HepG2 (cell line): ENCODE measurements around the gene SLC23A3. TPM values are rescaled to one million over a fixed set of nuclear protein-coding genes. Genes with fewer than 3 reads are reported as not detected.

Experiments used
- ATAC-seq: fragments of 200-7000 bp; cut with Tn5 transposase; 3 replicates; pipeline ENCODE4 v1.9.1; 2020; ENCODE audit warnings: mild to moderate bottlenecking, moderate library complexity
- BruUV-seq: library from RNA; stranded (reverse); fragments of 400-500 nt; replicated peaks from 2 replicates; lab custom pipeline; 2021; lab: Mats Ljungman, UMichigan
- CTCF ChIA-PET: fragments of 300-600 bp; formaldehyde crosslinking; extraction: SDS; loops from one replicate; lab custom pipeline; 2021; ENCODE audit warnings: low total read pairs, inconsistent platforms, low intra/inter-chr PET ratio; lab: Yijun Ruan, JAX
- POLR2A ChIA-PET: fragments of 350-600 bp; sonication (Branson Sonifier 250); formaldehyde crosslinking; loops from one replicate; lab custom pipeline; 2020; ENCODE audit warnings: antibody characterized with exemption, inconsistent platforms; lab: Yijun Ruan, JAX
- DNase-seq: peaks from one replicate; pipeline ENCODE4 v3.0.0-alpha.2; 2015; ENCODE audit warnings: low spot score
- FAIRE-seq: peaks from 3 replicates; lab custom pipeline; 2011; peaks lifted over from hg19 to GRCh38; lab: Jason Lieb, UNC
- H2AFZ ChIP-seq: one replicate; pipeline ENCODE4 v1.6.1; 2011; ENCODE audit warnings: low read length, inconsistent platforms
- H3K27ac ChIP-seq: fragments of 300-600 bp; 3 replicates; pipeline ENCODE4 v1.8.0; 2011; ENCODE audit warnings: mixed run types, mild to moderate bottlenecking, mixed read lengths, low read length, inconsistent platforms; ENCODE audit not compliant: insufficient read depth; ENCODE audit errors: extremely low read length
- H3K27me3 ChIP-seq, 2 experiments: fragments of 200-600 bp in 1 of 2; 2 replicates in 1 of 2; 3 replicates in 1 of 2; pipeline versions ENCODE4 v1.6.0 to v1.8.0; 2011; ENCODE audit warnings: low read length in 2 of 2, mild to moderate bottlenecking in 2 of 2, moderate library complexity in 2 of 2, inconsistent platforms in 1 of 2; ENCODE audit not compliant: insufficient read depth in 2 of 2, control insufficient read depth in 1 of 2
- H3K36me3 ChIP-seq, 2 experiments: fragments of 200-600 bp in 1 of 2; replicated peaks in 1 of 2; 2 replicates in 1 of 2; 3 replicates in 1 of 2; pipeline versions ENCODE4 v1.5.1 to v1.8.0; 2011; ENCODE audit warnings: low read length in 2 of 2, inconsistent platforms in 1 of 2; ENCODE audit not compliant: insufficient read depth in 2 of 2, control insufficient read depth in 1 of 2
- H3K4me1 ChIP-seq: 2 replicates; pipeline ENCODE4 v1.5.1; 2012; ENCODE audit warnings: low read length, inconsistent platforms; ENCODE audit not compliant: insufficient read depth
- H3K4me2 ChIP-seq: 2 replicates; pipeline ENCODE4 v1.6.0; 2011; ENCODE audit warnings: low read depth, low read length, inconsistent platforms
- H3K4me3 ChIP-seq, 3 experiments: fragments of 200-600 bp in 1 of 3; sonication (generic), shearing (Covaris generic) in 1 of 3; replicated peaks in 1 of 3; 2 replicates each; pipeline ENCODE4 v1.5.1; 2011 to 2016; ENCODE audit warnings: low read length in 3 of 3, inconsistent platforms in 2 of 3, low read depth in 2 of 3, mild to moderate bottlenecking in 2 of 3, control low read depth in 1 of 3, mixed read lengths in 1 of 3; ENCODE audit not compliant: insufficient read depth in 1 of 3
- H3K79me2 ChIP-seq: one replicate; pipeline ENCODE4 v1.6.1; 2011; ENCODE audit warnings: low read length, inconsistent platforms; ENCODE audit not compliant: insufficient read depth
- H3K9ac ChIP-seq: 2 replicates; pipeline ENCODE4 v1.6.0; 2011; ENCODE audit warnings: mild to moderate bottlenecking, low read depth, low read length, inconsistent platforms; ENCODE audit not compliant: insufficient read depth
- H3K9me3 ChIP-seq: 2 replicates; pipeline ENCODE4 v1.5.1; 2012; ENCODE audit warnings: mild to moderate bottlenecking, low read length
- H4K20me1 ChIP-seq: 2 replicates; pipeline ENCODE4 v1.6.0; 2011; ENCODE audit warnings: inconsistent platforms, mild to moderate bottlenecking, low read length, moderate library complexity; ENCODE audit not compliant: insufficient read depth
- JUN ChIP-seq: sonication (generic); formaldehyde crosslinking; IDR thresholded peaks from 2 replicates; pipeline ENCODE4 v1.4.0; 2020; ENCODE audit warnings: mild to moderate bottlenecking, missing genetic modification reagents
- LCORL ChIP-seq, 2 experiments: fragments of 450-650 bp in 1 of 2; sonication (generic) in 1 of 2; formaldehyde crosslinking in 1 of 2; IDR thresholded peaks; 2 replicates each; pipeline versions ENCODE4 v1.5.0 to v1.6.1; 2017 to 2020; ENCODE audit warnings: antibody characterized with exemption in 1 of 2, missing genetic modification reagents in 1 of 2
- MTA1 ChIP-seq: sonication (generic); formaldehyde crosslinking; IDR thresholded peaks from 2 replicates; pipeline ENCODE4 v1.4.0; 2020; ENCODE audit warnings: missing genetic modification reagents, mild to moderate bottlenecking, borderline replicate concordance
- MZF1 ChIP-seq: sonication (generic); formaldehyde crosslinking; IDR thresholded peaks from 2 replicates; pipeline ENCODE4 v1.8.1; 2023; ENCODE audit warnings: mild to moderate bottlenecking, missing genetic modification reagents, borderline replicate concordance
- PRPF4 ChIP-seq: fragments of 200-400 bp; formaldehyde crosslinking; IDR thresholded peaks from 2 replicates; pipeline ENCODE4 v1.6.1; 2016; ENCODE audit warnings: low read length, low read depth; ENCODE audit not compliant: poor library complexity, severe bottlenecking
- SP140L ChIP-seq: sonication (generic); formaldehyde crosslinking; IDR thresholded peaks from 2 replicates; pipeline ENCODE4 v1.4.0; 2020; ENCODE audit warnings: missing genetic modification reagents, borderline replicate concordance
- ZNF121 ChIP-seq: sonication (generic); formaldehyde crosslinking; IDR thresholded peaks from 2 replicates; pipeline ENCODE4 v1.5.0; 2020; ENCODE audit warnings: mild to moderate bottlenecking, missing genetic modification reagents
- WGBS: methylation state at CpG from one replicate; pipeline ENCODE4 v1.1.6; 2017; ENCODE audit warnings: low lambda C conversion rate; 5-methylcytosine and 5-hydroxymethylcytosine counted together
- in situ Hi-C: cut with HindIII; loops from 2 replicates; pipeline ENCODE4 v1.10.0; 2017; ENCODE audit warnings: low pct_unique_long_range_greater_than_20kb; ENCODE audit not compliant: extremely low pct_ligation_motif_present
- intact Hi-C: fragments of 100-400 bp; cut with micrococcal nuclease; formaldehyde crosslinking; loops from one replicate; pipeline ENCODE4 v1.10.0; 2022; ENCODE audit not compliant: unreplicated experiment
- polyA plus RNA-seq, 8 experiments: library from polyadenylated mRNA; depleted of rRNA in 3 of 8; stranded (reverse) in 7 of 8; unstranded in 1 of 8; fragments of >200 nt; fragmentation: Illumina TruSeq in 4 of 8; extraction: Trizol in 4 of 8; gene quantifications; 2 replicates each; pipeline versions ENCODE4 v1.2.1 to v1.2.3, GENCODE V29; 2011 to 2016; ENCODE audit warnings: low read depth in 4 of 8, missing spikeins in 1 of 8, mixed read lengths in 1 of 8; ENCODE audit not compliant: insufficient read depth in 1 of 8
- total RNA-seq, 5 experiments: library from RNA; depleted of rRNA; stranded (reverse); fragments of >200 nt; fragmentation: Illumina TruSeq; extraction: Trizol; gene quantifications; 2 replicates each; pipeline ENCODE4 v1.2.3, GENCODE V29; 2016; ENCODE audit warnings: low read depth in 1 of 5
- TF ChIP-seq, protein P1 (sequence below): fragments of 450-650 bp; IDR thresholded peaks from 2 replicates; pipeline ENCODE4 v1.6.1; 2017; ENCODE audit warnings: mild to moderate bottlenecking
- TF ChIP-seq, protein P2 (sequence below): sonication (generic); formaldehyde crosslinking; IDR thresholded peaks from 2 replicates; pipeline ENCODE4 v1.4.0; 2020; ENCODE audit warnings: missing genetic modification reagents
- TF ChIP-seq, protein P3 (sequence below): sonication (generic); formaldehyde crosslinking; IDR thresholded peaks from 2 replicates; pipeline ENCODE4 v1.4.0; 2020; ENCODE audit warnings: missing genetic modification reagents
- TF ChIP-seq, protein P4 (sequence below): sonication (generic); formaldehyde crosslinking; IDR thresholded peaks from 2 replicates; pipeline ENCODE4 v1.8.0; 2022; ENCODE audit warnings: mild to moderate bottlenecking, missing genetic modification reagents, moderate library complexity

SLC23A3 gene
- total and polyA plus RNA-seq, 2 of the 13 experiments (the other 11 are each of a cell fraction or from before 2014, with no cell fraction given), result 0.38 to 0.78 TPM

DNA sequence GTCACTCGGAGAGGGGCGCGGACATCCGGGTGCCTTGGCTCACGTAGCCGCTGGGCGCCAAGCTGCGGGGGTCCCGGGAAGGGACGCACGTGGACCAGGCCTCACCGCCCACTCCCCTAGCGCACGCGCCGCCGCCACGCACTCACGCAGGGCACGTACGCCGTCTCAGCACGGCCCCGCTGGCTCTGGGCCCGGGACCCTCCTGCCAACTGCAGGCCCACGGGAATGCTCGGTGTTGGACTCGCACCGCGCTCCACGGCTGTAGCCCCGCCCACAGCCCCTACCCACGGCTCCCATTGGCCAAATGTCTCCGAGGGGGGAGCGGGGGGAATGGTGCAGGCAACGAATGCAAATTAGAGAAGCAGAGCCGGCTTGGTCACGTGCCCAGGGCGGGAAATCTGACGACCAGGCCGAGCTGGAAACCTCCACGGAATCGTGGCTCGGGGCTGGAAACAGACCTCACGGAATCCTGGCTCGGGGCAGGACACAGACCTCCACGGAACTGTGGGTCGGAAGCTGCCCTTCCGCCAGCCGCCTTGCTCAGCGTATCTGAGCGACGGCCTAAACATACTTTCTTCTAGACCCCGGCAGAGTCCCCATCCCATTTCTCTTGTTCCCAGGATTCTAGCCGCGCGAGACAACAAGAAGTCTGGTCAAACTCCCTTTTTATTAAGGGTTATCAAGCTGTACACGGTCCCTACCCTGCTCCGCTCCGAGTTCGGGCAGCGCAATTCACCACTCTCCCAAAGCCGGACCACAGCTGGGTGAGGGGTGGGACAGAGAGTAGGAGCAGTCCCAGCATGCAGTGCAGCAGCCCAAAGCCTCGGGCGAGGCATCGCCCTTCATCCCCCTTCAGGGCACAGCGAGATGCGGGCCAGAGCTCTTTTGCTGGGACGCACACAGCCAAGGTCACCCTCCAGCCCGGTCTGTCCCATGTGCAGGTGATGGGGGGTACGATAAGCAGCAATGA, 49.2 kb upstream of the SLC23A3 start, which contains the start of gene ABCB6:
TSS of gene ABCB6 (minus strand) at position 227 of the 970 bp plus-strand sequence. CDS start 285 bp downstream, outside the sequence.
- H3K27ac ChIP-seq, result peak within 1 kb of the TSS; percentile 92
- peaks cover 43% of the 10 kb centered on the region for H3K4me1 ChIP-seq
- H2AFZ ChIP-seq, result no peak within 1 kb of the TSS
- peaks cover 39 to 63% of the 10 kb centered on the region in 2 experiments for H3K36me3 ChIP-seq
- peak within 1 kb of the TSS; percentile 85 for H3K9ac ChIP-seq
- no peaks in the 10 kb centered on the region for H3K27me3 ChIP-seq
- no peaks in the 10 kb centered on the region for H4K20me1 ChIP-seq
- TSS peak; percentile 57 for BruUV-seq
- peak within 1 kb of the TSS; percentile 80 to 92 (median 85) for H3K4me3 ChIP-seq
- 74% methylated on average over 29 of the region's 71 CpGs for WGBS
- DNase-seq (peak; percentile 93), FAIRE-seq (peak; percentile 97), ATAC-seq (peak; percentile 79)
- ChIA-PET CTCF (interaction anchor here (1.5 kb wide), 1 partner anchor 76 kb away, joined by 8 read pairs; no protein-coding TSS in a partner anchor), POLR2A (interaction anchor here (0.7 to 6.2 kb wide), 14 partner anchors 10 to 161 kb away, joined by 3 to 196 read pairs (median 16); partner anchors contain the start of genes ANKZF1, ATG9A, CNPPD1 and DNAJB2)
- H3K9me3 ChIP-seq, result no peaks in the 10 kb centered on the region
- in situ Hi-C loops (no loop called here), intact Hi-C loops (loop anchor here (1.0 to 2.0 kb wide), 4 partner anchors 10 to 76 kb away; partner anchors contain the start of genes ANKZF1, ATG9A, CNPPD1 and NHEJ1)
- peak within 1 kb of the TSS; percentile 99 for H3K4me2 ChIP-seq
- H3K79me2 ChIP-seq, result peaks cover 11% of the 10 kb centered on the region
- peak; percentile 96; the same call in 1 of the 2 replicates for TF ChIP-seq MTA1 (CRISPR knock-in tag)
- TF ChIP-seq SP140L (CRISPR knock-in tag), result peak; percentile 77; the same call in 1 of the 2 replicates
- no peak; the same call in 1 of the 2 replicates for TF ChIP-seq MZF1 (CRISPR knock-in tag)
- TF ChIP-seq, protein P1, sequence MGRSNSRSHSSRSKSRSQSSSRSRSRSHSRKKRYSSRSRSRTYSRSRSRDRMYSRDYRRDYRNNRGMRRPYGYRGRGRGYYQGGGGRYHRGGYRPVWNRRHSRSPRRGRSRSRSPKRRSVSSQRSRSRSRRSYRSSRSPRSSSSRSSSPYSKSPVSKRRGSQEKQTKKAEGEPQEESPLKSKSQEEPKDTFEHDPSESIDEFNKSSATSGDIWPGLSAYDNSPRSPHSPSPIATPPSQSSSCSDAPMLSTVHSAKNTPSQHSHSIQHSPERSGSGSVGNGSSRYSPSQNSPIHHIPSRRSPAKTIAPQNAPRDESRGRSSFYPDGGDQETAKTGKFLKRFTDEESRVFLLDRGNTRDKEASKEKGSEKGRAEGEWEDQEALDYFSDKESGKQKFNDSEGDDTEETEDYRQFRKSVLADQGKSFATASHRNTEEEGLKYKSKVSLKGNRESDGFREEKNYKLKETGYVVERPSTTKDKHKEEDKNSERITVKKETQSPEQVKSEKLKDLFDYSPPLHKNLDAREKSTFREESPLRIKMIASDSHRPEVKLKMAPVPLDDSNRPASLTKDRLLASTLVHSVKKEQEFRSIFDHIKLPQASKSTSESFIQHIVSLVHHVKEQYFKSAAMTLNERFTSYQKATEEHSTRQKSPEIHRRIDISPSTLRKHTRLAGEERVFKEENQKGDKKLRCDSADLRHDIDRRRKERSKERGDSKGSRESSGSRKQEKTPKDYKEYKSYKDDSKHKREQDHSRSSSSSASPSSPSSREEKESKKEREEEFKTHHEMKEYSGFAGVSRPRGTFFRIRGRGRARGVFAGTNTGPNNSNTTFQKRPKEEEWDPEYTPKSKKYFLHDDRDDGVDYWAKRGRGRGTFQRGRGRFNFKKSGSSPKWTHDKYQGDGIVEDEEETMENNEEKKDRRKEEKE, result no peak
- TF ChIP-seq PRPF4, result no peak
- TF ChIP-seq, protein P2, sequence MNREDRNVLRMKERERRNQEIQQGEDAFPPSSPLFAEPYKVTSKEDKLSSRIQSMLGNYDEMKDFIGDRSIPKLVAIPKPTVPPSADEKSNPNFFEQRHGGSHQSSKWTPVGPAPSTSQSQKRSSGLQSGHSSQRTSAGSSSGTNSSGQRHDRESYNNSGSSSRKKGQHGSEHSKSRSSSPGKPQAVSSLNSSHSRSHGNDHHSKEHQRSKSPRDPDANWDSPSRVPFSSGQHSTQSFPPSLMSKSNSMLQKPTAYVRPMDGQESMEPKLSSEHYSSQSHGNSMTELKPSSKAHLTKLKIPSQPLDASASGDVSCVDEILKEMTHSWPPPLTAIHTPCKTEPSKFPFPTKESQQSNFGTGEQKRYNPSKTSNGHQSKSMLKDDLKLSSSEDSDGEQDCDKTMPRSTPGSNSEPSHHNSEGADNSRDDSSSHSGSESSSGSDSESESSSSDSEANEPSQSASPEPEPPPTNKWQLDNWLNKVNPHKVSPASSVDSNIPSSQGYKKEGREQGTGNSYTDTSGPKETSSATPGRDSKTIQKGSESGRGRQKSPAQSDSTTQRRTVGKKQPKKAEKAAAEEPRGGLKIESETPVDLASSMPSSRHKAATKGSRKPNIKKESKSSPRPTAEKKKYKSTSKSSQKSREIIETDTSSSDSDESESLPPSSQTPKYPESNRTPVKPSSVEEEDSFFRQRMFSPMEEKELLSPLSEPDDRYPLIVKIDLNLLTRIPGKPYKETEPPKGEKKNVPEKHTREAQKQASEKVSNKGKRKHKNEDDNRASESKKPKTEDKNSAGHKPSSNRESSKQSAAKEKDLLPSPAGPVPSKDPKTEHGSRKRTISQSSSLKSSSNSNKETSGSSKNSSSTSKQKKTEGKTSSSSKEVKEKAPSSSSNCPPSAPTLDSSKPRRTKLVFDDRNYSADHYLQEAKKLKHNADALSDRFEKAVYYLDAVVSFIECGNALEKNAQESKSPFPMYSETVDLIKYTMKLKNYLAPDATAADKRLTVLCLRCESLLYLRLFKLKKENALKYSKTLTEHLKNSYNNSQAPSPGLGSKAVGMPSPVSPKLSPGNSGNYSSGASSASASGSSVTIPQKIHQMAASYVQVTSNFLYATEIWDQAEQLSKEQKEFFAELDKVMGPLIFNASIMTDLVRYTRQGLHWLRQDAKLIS (CRISPR knock-in tag), result peak; percentile 84
- peak; percentile 45; the same call in 1 of the 2 replicates for TF ChIP-seq ZNF121 (CRISPR knock-in tag)
- TF ChIP-seq, protein P3, sequence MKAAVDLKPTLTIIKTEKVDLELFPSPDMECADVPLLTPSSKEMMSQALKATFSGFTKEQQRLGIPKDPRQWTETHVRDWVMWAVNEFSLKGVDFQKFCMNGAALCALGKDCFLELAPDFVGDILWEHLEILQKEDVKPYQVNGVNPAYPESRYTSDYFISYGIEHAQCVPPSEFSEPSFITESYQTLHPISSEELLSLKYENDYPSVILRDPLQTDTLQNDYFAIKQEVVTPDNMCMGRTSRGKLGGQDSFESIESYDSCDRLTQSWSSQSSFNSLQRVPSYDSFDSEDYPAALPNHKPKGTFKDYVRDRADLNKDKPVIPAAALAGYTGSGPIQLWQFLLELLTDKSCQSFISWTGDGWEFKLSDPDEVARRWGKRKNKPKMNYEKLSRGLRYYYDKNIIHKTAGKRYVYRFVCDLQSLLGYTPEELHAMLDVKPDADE (CRISPR knock-in tag), result peak; percentile 92; the same call in 1 of the 2 replicates
- TF ChIP-seq, protein P4, sequence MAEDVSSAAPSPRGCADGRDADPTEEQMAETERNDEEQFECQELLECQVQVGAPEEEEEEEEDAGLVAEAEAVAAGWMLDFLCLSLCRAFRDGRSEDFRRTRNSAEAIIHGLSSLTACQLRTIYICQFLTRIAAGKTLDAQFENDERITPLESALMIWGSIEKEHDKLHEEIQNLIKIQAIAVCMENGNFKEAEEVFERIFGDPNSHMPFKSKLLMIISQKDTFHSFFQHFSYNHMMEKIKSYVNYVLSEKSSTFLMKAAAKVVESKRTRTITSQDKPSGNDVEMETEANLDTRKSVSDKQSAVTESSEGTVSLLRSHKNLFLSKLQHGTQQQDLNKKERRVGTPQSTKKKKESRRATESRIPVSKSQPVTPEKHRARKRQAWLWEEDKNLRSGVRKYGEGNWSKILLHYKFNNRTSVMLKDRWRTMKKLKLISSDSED, result no peak
- peak; percentile 63; the same call in 1 of the 2 replicates for TF ChIP-seq JUN (CRISPR knock-in tag)
- no peak for TF ChIP-seq LCORL (IDR thresholded peaks at IDR 0.05)
- peak; percentile 62; the same call in 1 of the 2 replicates for TF ChIP-seq LCORL (CRISPR knock-in tag; IDR thresholded peaks at IDR 0.05)
